H1 (cell line): Measurements from ENCODE around the gene RERE.

ENCODE experiments used
- BACH1 ChIP-seq: IDR thresholded peaks from 2 replicates; pipeline ENCODE4 v1.6.1; 2012; ENCODE audit warnings: low read length, improper control_type of control experiment
- CEBPB ChIP-seq: IDR thresholded peaks from 2 replicates; pipeline ENCODE4 v1.6.1; 2012; ENCODE audit warnings: low read depth, low read length
- CTCF ChIP-seq, 3 experiments: IDR thresholded peaks; 1 replicate in 2 of 3; 2 replicates in 1 of 3; pipeline versions ENCODE4 v1.5.1 to v1.6.1; 2011; ENCODE audit warnings: low read length in 3 of 3, mild to moderate bottlenecking in 3 of 3, inconsistent platforms in 2 of 3, low read depth in 1 of 3, moderate library complexity in 1 of 3; ENCODE audit not compliant: insufficient read depth in 1 of 3; ENCODE audit errors: control extremely low read depth in 1 of 3
- EGR1 ChIP-seq: IDR thresholded peaks from 2 replicates; pipeline ENCODE4 v1.6.1; 2011; ENCODE audit warnings: low read depth, low read length, borderline replicate concordance
- GABPA ChIP-seq: IDR thresholded peaks from 2 replicates; pipeline ENCODE4 v1.6.1; 2011; ENCODE audit warnings: mild to moderate bottlenecking, low read length, moderate library complexity, borderline replicate concordance; ENCODE audit not compliant: insufficient read depth
- NANOG ChIP-seq: IDR thresholded peaks from 2 replicates; pipeline ENCODE4 v1.6.1; 2011; ENCODE audit warnings: low read length, low read depth, mild to moderate bottlenecking, inconsistent platforms; ENCODE audit not compliant: insufficient read depth, poor library complexity, severe bottlenecking
- NRF1 ChIP-seq: IDR thresholded peaks from 2 replicates; pipeline ENCODE4 v1.6.1; 2011; ENCODE audit warnings: mild to moderate bottlenecking, low read depth, low read length, improper control_type of control experiment
- SAP30 ChIP-seq: fragments of 300-600 bp; sonication (generic); IDR thresholded peaks from 2 replicates; pipeline ENCODE4 v1.7.1; 2012; ENCODE audit warnings: low read length, moderate library complexity, mild to moderate bottlenecking, inconsistent platforms; ENCODE audit not compliant: insufficient read depth, insufficient replicate concordance
- SUZ12 ChIP-seq: fragments of 200-600 bp; sonication (generic); IDR thresholded peaks from 2 replicates; pipeline ENCODE4 v1.6.1; 2012; ENCODE audit warnings: mild to moderate bottlenecking, inconsistent platforms, low read length, moderate library complexity, mixed read lengths
- YY1 ChIP-seq: IDR thresholded peaks from 2 replicates; pipeline ENCODE4 v1.6.1; 2011; ENCODE audit warnings: low read depth, mild to moderate bottlenecking, low read length

DNA sequence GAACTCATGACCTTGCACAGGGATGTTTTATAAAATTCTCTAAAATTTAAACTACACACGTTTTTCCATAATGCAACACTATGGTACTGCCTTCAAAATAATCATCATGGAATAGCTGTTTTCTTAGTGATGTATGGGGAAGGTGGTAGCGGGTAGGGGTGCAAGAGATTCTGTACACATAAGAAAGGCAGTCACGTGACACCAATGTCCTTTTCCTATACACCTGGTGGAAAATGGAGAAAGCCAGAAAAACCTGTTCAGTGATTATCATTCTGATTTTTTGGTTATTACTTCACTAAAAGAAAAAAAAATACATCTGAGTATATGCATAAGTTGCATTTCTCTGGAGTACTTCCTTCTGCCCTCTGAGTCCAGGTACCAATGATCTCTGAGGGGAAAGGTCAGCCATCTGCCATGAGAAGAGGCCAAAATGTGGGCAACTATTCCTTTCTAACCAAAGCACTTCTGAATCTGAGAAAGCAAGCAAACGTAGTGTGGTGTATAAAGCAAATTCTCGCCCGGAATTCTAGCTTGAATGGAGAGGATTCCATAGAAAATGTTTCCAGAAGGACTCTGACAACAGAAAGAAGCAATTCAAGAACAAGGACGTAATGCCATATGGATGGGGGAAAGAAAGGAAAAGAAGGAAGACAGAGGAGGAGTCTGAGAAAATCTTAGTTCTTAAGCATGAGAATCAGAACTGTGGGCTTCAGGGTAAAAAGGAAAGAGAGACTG is 137.3 kb downstream of the RERE start:
- TF ChIP-seq CTCF (IDR thresholded peaks at IDR 0.05; ENCODE audit: control extremely low read depth in 1 of 3, insufficient read depth in 1 of 3, low read depth in 1 of 3, low read length in 3 of 3) (no peak), YY1 (no peak), GABPA (no peak), SAP30 (no peak), NANOG (no peak), BACH1 (no peak), CEBPB (no peak), EGR1 (no peak), NRF1 (no peak), SUZ12 (no peak)
